LNCaP clone FGC (cell line): Measurements from ENCODE around the gene TBCC.

Source experiments
- DNase-seq: peaks from one replicate; pipeline ENCODE4 v3.0.0-alpha.2; 2011; ENCODE audit warnings: low read depth
- H3K4me3 ChIP-seq: 2 replicates; pipeline ENCODE4 v1.5.1; 2011; ENCODE audit warnings: mild to moderate bottlenecking, low read depth, low read length, control low read depth
- TF ChIP-seq, protein P1 (sequence below): IDR thresholded peaks from 2 replicates; pipeline ENCODE4 v1.5.1; 2012; ENCODE audit warnings: mild to moderate bottlenecking; ENCODE audit not compliant: control insufficient read depth, insufficient read depth; ENCODE audit errors: extremely low read depth

Gene TBCC

DNA sequence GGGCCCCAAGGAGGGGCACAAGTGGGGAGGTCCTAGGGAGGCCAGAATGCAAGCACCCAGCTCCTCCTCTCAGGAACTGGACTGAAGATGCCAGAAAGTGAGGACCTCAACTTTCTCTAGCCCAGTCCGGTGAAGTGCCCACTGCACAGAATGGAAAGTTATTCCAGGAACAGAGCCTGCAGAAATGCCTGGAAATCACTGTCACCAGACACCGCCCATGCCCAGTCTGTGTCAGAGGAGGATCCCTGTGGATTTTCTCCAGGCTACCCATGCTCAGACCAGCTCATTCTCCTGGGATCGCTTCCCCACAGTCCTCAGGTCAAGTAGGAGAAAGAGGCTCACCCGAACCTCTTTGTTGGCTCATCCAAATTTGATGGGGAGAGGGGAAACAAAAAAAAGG, 30.0 kb downstream of the TBCC start:
- DNase-seq, result no peak
- no peak overlapping the region for H3K4me3 ChIP-seq
- TF ChIP-seq, protein P1, sequence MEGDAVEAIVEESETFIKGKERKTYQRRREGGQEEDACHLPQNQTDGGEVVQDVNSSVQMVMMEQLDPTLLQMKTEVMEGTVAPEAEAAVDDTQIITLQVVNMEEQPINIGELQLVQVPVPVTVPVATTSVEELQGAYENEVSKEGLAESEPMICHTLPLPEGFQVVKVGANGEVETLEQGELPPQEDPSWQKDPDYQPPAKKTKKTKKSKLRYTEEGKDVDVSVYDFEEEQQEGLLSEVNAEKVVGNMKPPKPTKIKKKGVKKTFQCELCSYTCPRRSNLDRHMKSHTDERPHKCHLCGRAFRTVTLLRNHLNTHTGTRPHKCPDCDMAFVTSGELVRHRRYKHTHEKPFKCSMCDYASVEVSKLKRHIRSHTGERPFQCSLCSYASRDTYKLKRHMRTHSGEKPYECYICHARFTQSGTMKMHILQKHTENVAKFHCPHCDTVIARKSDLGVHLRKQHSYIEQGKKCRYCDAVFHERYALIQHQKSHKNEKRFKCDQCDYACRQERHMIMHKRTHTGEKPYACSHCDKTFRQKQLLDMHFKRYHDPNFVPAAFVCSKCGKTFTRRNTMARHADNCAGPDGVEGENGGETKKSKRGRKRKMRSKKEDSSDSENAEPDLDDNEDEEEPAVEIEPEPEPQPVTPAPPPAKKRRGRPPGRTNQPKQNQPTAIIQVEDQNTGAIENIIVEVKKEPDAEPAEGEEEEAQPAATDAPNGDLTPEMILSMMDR, result no peak

DNA sequence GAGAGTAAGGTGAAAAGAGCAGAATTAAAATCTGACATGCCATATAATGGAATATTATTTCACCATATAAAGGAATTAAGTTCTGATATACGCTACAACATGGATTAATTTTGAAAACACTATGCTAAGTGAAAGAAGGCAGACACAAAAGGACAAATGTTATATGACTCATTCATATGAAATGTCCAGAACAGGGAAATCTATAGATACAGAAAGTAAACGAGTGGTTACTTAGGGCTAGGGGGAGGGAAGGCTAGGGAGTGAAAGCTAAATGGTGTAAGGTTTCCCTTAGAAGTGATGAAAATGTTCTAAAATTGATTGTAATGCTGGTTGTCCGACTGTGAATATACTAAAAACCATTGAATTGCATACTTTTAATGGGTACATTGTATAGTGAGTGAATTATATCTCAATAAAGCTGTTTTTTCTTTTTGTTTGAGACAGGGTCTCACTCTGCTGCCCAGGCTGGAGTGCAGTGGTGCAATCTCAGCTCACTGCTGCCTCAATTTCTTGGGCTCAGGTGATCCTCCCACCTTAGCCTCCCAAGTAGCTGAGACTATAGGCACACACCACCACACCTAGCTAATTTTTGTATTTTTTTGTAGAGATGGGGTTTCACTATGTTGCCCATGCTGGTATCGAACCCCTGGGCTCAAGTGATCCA, 31.7 kb downstream of the TBCC start:
- TF ChIP-seq, protein P1, result no peak
- no peak overlapping the region for H3K4me3 ChIP-seq
- DNase-seq, result no peak

DNA sequence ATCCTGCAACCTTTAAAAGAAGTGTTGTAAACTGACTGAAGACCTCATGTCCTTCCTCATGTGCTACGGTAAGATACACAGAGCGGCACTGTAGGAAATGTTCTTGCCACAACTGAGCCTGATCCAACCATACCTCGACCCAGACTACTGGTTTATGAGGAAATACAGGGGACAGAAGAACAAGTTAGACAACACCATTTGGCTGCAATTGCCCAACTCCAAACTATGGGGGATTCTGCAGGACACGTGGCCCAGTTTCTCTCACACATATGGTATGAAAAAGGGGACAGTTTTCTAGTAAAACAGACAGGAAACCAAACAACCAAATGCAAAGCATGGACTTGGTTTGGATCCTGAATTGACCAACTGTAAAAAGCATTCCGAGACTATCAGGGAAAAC, 34.0 kb downstream of the TBCC start:
- no peak for DNase-seq
- H3K4me3 ChIP-seq, result no peak overlapping the region
- TF ChIP-seq, protein P1, result no peak

DNA sequence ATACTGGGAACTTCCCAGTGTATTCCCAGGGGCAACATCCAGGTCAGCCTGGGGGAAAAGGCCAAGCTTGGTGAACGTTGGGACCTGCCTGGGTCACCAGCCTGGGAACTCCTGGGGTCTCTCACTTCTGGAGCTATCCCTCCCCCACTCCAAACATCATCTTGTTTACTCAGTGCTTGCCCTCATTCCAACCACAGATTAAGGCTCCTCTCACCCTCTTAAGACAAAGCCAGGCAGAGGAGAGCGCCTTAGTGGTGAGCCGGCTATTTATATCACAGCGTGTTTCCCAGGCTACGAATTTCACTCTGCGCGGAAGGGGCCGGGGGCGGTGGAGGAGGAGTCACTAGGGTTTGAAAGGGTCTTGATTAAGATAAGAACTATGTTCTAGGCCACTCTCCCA, 35.6 kb downstream of the TBCC start:
- no peak overlapping the region for H3K4me3 ChIP-seq

DNA sequence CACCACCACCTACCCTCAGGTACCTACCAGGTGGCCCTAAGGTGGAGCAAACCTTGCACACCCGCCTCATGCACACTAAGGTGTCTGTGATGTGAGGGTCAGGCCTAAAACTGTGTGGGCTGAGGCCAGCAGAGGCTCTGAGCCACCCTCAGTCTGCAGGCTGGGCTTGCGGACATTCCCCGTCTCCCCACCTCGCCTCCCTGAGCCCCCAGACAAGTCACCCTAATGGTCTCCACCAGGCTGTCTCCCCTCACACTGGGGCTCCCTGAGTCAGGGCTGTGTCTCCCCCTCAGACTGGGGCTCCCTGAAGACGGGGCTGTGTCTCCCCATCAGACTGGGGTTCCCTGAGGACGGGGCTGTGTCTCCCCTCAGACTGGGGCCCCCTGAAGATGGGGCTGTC, 36.0 kb downstream of the TBCC start:
- TF ChIP-seq, protein P1, result no peak
- DNase-seq, result no peak
- no peak overlapping the region for H3K4me3 ChIP-seq

More for the DNA sequence above, 35.6 kb downstream of the TBCC start:
- no peak for DNase-seq
- TF ChIP-seq, protein P1, result no peak

DNA sequence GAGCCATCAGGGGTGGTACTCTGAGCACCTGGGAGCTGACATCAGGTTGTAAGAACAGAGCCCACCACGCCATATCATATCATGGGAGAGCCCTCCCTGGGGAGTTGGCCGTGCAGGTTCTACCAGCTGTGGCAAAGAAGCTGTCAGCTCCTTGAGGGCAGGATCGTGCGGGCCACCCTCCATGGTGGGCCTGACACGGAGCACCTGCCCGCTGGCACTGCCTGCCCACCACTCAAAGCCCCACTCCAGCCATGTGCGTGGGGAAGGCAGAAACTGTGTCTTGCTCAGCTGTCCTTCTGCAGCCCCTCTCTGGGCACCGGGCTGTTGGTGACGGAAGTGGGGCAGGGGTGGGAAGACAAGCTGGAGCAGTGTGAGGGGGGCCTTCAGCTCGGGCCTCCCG, 37.8 kb downstream of the TBCC start:
- TF ChIP-seq, protein P1, result no peak
- no peak overlapping the region for H3K4me3 ChIP-seq
- no peak for DNase-seq

DNA sequence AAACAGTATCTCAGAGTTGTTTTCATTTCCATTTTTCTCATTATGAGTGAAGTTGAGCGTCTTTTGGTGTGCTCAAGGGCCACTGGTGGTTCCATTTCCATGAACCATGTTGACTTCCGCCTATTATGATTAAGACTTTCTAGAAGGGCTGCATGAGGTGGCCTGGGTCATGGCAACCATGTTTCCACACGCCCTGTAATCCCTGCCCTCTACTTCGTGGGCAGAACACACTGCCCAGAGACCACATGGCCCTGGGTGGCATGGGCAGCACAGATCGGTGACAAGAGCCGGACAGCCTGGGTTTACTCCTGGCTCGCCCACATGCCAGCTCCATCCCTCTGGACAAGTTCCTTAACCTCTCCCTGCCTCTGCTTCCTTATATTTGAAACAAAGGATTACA, 38.3 kb downstream of the TBCC start:
- H3K4me3 ChIP-seq, result no peak overlapping the region
- no peak for DNase-seq
- TF ChIP-seq, protein P1, result no peak
